Activated CD8-positive, alpha-beta memory T cell treated with anti-CD3 and anti-CD28 coated beads, Interleukin-2, amount 50 U/mL, for 1 hour (primary cell): Measurements from ENCODE around the gene TBC1D3B.
"Not testable (repeated sequence)": the region's sequence is repeated elsewhere in the genome, so short reads cannot be mapped to it uniquely, and the experiment has no call there.

Source experiments
- DNase-seq: peaks from one replicate; pipeline ENCODE4 v3.0.0-alpha.2; 2020; ENCODE audit errors: extremely low read depth

TBC1D3B gene

DNA sequence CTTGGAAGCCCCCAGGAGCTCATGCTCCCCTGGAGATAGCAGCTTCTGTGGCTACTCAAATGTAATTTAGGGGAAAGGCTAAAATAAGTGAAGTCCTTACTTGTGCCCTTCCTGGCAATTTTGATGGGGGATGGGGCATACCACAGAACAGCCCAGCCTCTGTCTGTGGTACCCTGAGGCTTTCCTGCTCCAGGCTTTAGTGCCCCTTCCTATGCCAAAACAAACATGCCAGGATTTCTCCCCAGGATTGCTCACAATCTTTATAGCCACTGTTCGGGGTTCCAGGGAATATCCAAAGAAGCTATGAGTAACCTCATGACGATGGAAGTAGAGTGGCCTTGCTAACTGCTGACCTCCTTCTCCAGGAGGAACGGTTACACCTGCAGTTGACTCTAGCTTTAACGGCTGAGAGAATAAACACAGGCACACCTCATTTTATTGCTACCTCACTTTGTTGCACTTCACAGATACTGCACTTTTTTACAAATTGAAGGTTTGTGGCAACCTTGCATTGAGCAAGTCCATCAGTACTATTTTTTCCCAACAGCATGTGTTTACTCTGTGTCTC, 47.9 kb downstream of the TBC1D3B start:
- DNase-seq = no peak

DNA sequence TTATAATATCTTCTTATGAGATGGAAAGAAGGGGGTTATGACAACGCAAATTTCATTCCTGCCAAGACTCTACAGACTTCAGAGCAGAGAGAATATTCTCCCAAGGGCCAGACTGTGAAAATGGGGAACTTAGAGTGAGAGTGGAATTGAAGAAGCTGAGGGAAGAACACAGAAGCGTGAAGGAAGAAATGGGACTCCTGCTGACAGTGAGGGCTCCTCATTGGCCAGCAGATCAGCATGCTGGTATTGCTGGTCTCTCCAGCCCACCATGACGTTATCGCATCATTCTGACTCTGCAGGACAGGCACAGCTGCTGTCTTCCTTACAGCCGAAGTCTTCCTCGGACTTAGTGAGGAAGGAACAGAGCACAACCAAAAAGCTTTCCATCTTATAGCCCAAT, 48.5 kb downstream of the TBC1D3B start:
- no peak for DNase-seq

DNA sequence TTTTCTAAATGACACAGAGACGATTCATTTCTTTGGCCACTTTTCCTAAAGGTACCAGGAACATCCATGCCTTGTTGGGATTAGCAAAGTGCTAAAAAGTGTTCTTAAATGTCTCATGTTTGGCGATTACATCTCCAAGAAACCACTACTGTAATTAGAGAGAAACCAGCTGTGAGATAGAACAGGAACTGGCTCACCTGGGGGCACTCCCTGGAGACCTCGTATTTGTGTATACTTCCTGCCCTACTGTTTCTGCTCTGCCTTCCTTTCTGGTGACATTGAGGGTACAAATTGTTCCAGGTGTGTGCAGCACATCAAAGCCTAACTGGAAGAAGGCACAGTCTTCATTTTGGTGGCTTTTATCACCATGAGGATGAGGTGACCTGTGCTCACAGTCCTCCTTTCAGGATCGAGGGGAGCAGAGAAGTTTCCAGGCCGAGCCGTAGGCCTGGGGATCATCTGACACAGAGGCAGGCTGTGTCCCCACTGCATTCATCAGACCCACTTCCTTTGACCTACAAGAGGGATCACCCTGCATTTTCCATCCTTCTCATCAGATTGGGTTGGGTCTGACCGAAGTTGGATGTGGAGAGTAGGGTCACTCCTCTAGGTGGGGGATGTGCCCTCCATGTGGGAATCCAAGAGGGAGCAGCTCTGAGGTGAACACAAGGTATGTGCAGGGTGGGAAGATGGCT, 49.1 kb downstream of the TBC1D3B start:
- no peak for DNase-seq

DNA sequence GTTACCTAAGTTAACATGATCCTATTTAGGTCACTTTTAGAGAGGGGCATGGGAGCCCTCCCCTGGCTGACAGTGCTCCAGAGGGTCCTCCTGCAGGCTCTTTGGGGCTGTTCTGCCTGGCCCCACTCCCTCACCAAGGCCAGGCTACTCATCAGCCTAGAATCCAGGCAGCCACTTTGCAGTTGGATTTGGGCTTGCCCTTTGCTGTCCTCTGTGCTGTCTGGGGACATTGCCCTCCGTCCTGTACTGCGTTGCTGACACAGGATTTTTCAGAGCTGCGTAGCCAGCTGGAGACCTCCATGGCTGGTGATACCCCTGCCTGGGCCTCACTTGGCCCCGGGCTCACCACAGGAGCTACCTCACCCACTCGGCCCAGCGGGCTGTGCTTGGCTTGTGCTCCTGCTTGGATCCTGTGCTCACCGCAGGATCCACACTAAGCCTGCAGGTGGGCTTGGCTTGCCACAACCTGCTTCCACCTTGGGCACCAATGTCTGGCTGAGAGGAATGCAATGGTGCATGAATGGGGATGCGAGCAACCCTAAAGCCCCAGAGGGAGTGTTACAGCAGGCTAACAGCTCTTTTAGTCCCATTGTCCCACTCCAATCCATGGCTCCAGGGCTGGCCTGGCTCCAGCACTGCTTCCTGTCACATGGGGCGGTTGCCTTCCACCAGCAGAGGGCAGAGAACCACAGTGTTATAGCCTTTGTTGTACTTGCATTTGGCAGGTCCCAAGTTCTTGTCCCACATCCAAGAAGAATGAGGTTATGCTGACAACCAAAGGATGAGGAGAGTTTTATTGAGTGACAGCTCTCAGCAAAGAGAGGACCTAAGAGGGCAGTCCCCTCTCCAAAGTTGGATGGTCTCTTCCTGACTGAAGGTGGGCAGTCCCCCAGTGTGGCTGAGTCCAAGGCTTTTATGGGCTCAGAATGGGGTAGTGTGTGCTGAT, 51.3 kb downstream of the TBC1D3B start:
- no peak for DNase-seq

DNA sequence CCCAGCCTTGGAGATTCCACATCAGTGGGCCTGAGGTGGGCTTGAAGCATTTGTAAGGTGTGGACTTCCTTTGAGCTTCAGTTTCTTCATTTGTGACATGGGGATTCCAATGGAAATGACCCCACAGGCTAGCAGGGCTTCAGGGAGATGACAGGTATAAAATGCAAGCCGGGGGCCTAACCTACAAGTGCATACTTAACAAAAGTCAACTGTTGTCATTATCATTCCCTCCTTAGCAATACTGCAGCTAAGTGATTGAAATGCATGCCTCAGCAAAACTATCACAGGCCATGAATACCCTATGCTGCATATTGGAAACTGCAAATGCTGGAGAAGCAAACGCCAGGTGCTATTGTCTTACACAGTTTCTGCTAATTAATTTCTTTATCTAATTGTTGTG, 53.0 kb downstream of the TBC1D3B start:
- DNase-seq = no peak

DNA sequence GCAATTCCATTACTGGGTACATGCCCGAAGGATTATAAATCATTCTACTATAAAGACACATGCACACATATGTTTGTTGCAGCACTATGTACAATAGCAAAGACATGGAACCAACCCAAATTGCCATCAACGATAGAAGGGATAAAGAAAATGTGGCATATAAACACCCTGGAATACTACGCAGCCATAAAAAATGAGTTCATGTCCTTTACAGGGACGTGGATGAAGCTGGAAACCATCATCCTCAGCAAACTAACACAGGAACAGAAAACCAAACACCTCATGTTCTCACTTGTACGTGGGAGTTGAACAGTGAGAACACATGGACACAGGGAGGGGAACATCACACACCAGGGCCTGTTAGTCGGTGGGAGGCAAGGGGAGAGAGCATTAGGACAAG, 55.3 kb downstream of the TBC1D3B start:
- DNase-seq = not testable (repeated sequence)

DNA sequence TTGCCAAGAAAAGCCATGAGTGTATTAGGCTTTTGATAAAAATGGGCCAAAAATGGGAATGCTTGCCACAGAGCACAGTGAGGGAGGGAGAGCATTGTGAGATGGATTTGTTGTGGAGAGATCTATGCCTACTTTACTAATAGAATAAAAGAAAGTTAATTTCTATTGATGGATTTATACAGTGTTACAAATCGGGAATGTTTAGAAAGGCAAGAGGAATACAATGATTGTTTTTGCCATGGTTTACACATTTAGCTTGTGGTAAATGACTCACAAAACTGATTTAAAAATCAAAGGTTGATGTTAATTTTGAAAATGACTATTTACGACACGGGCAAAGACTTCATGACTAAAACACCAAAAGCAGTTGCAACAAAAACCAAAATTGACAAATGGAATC, 56.2 kb downstream of the TBC1D3B start:
- DNase-seq = no peak

DNA sequence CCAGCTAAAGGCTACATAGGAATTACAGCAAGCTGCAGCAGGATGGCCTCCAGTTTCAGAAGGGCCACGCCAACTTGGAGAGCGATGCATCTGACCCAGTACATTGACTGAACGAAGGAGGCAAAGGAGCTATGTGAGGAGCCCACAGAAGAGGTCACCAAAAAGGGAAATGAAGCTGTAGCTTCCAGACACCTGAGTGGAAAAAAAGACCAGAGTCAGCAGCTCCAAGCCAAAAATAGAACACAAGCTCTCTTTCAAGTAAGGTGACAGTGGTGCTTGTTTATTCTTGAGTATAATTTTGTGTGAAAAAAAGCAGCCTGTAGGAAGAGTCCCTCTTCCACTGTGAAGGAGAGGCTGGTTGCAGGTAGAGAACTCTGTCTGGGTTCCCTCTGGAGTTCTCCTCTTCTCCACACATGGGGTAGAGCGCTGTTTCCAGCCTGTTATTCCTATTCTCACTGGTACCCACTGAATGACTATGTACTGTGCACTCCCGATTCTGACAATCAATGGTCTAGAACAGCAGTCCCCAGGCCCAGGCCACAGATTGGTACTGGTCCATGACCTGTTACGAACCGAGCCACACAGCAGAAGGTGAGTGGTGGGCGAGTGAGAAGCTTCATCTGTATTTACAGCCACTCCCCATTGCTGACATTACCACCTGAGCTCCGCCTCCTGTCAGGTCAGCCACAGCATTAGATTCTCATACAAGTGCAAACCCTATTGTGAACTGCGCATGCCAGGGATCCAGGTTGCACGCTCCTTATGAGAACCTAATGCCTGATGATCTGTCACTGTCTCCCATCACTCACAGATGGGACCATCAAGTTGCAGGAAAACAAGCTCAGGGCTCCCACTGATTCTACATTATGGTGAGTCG, 57.7 kb downstream of the TBC1D3B start:
- no peak for DNase-seq

DNA sequence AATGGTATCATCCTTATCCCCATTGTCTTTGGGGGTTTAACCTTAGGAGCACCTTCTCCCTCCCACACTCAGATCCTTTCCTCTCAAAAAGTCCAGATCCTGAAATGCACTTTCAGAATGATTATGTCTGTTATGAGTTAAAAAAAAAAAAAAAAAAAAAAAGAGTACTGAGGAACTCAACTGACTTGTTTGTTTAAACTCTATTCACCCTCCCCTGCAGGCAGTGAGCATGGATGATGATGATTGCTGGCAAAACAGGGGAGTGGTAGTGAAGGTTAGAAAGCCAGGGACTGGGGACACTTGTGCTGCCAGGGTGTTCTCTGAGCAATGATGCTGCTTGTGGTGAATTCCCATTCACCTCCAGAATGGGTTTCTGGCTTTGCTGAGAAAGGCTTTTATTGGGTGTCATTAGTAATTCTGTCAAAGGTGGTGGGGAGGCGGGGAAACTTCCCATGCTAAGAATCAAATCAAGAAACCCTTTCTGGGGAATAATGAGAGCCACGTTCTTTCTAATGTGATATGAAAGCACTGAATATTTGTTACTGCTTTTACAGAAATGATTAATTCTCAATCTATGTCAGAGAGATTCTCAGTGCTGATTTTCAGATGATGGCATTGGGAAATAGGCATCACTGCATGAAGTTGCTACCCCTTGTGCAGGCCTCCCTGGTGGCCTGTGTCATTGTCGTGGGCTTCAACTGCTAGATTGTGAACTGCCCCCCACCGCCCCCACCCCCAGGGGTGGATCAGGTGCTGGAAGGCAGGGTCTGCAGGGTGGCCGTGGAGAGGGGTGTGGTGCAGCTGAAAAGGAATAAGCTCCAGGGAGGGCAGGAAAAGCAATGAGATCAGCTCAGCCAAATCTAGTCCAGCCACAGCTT, 58.7 kb downstream of the TBC1D3B start:
- DNase-seq = no peak
